HL-60 (cell line): ENCODE measurements around the gene FANCC.

Source experiments
- DNase-seq, 2 experiments: peaks; one replicate each; pipeline ENCODE4 v3.0.0-alpha.2; 2010 to 2020; ENCODE audit warnings: low read depth in 1 of 2, low spot score in 1 of 2
- H3K27ac ChIP-seq: fragments of 250-450 bp; sonication (Bioruptor Pico); replicated peaks from 2 replicates; pipeline ENCODE4 v1.5.1; 2020; ENCODE audit warnings: mild to moderate bottlenecking, moderate library complexity
- H3K27me3 ChIP-seq: fragments of 250-450 bp; sonication (Bioruptor Pico); 2 replicates; pipeline ENCODE4 v1.5.1; 2021; ENCODE audit warnings: mild to moderate bottlenecking, moderate library complexity; ENCODE audit not compliant: insufficient read depth, poor library complexity, severe bottlenecking
- H3K4me3 ChIP-seq: replicated peaks from 2 replicates; pipeline ENCODE4 v1.5.1; 2011; ENCODE audit warnings: mild to moderate bottlenecking, control low read depth, low read length; ENCODE audit not compliant: insufficient read depth
- CTCF ChIP-seq: IDR thresholded peaks from one replicate; pipeline ENCODE4 v1.5.1; 2011; ENCODE audit warnings: low read length, control low read depth, inconsistent platforms; ENCODE audit not compliant: insufficient read depth
- GABPA ChIP-seq: IDR thresholded peaks from 2 replicates; pipeline ENCODE4 v1.6.1; 2012; ENCODE audit warnings: low read depth
- POLR2AphosphoS5 ChIP-seq: IDR thresholded peaks from 2 replicates; pipeline ENCODE4 v1.6.1; 2012; ENCODE audit warnings: low read depth
- REST ChIP-seq: IDR thresholded peaks from 2 replicates; pipeline ENCODE4 v1.6.1; 2012; ENCODE audit warnings: low read depth; ENCODE audit not compliant: insufficient replicate concordance
- SPI1 ChIP-seq: IDR thresholded peaks from 2 replicates; pipeline ENCODE4 v1.6.1; 2012; ENCODE audit warnings: low read depth, mild to moderate bottlenecking, borderline replicate concordance

The FANCC gene

DNA sequence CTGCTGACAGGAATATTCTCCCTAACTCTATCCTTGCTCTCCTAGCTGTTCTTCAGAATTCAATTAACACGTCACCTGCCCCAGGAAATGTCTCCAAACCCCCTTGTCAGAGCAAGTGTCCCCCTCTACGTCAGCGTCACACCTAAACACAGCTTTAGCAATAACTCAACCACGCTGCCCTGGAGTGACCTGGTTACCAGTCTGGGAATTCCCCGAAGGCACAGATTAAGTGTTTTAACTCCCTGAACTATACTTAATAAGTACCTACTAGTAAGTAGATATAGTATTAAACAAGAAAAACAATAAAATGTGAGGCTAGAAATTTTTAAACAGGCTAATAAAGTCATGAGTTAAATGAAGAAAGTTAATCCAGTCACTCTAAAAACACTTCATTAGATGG lies 78.4 kb downstream of the FANCC start:
- no peaks in the 10 kb centered on the region for H3K27me3 ChIP-seq
- no peak overlapping the region for H3K27ac ChIP-seq
- DNase-seq, result no peak
- no peak overlapping the region for H3K4me3 ChIP-seq
- TF ChIP-seq GABPA, result no peak
- no peak for TF ChIP-seq SPI1
- no peak for TF ChIP-seq REST
- TF ChIP-seq POLR2AphosphoS5, result no peak
- TF ChIP-seq CTCF, result no peak

DNA sequence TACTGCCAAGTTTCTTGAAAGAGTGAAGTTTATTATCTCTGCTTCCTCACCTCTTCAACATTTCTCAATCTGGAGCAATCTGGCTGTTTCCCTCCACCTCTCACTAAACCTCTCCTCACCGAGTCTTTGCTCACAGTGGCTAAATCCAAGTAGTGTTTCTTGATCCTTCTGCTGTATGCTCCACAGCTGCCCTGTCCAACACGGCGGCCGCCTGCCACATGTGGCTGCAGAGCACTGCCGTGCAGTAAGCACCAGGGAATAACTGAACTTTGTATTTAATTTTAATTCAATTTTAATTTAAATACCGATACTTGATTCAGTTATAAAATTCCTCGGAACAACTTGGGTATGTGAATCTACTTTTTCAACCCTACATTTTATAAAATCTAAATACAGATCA lies 80.2 kb downstream of the FANCC start:
- Histone ChIP-seq H3K4me3 (no peak overlapping the region), H3K27ac (no peak overlapping the region), H3K27me3 (no peaks in the 10 kb centered on the region)
- no peak for DNase-seq
- TF ChIP-seq POLR2AphosphoS5, result no peak
- TF ChIP-seq REST, result no peak
- no peak for TF ChIP-seq SPI1
- TF ChIP-seq GABPA, result no peak
- TF ChIP-seq CTCF, result no peak

DNA sequence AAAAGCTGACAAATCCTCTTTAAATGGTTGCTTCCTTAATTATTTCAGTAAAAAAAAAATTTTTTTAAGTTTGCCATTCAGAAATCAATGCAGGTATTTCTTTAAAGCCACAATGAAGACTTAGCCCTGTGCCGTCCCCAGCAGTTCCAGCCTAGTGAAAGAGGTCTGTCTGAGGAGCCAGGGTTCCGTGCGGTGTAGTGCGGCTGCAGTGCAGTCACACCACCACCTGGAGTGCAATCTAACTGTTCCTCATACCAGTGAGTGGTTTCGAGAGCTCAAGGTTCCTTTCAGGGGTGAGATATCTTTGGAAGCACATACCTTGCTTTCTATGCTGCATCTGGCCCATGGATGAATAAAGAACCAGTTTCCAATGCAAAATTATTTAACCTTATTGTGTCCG lies 87.5 kb downstream of the FANCC start:
- Histone ChIP-seq H3K27ac (no peak overlapping the region), H3K27me3 (no peaks in the 10 kb centered on the region), H3K4me3 (no peak overlapping the region)
- no peak for TF ChIP-seq CTCF
- TF ChIP-seq GABPA, result no peak
- no peak for TF ChIP-seq REST
- TF ChIP-seq POLR2AphosphoS5, result no peak
- TF ChIP-seq SPI1, result no peak
- no peak for DNase-seq
